Mucosa of descending colon (tissue), 3 donors: ENCODE data around the gene HOMER2. TPM values are rescaled to one million over a fixed set of nuclear protein-coding genes. Genes with fewer than 3 reads are reported as not detected.

ENCODE experiments used
- ATAC-seq: fragments of 200-7000 bp; cut with Tn5 transposase; one replicate; pipeline ENCODE4 v1.9.1; 2020; ENCODE audit warnings: mild to moderate bottlenecking, moderate library complexity
- DNase-seq, 3 donors: peaks; one replicate each; pipeline ENCODE4 v3.0.0-alpha.2; 2020
- H3K36me3 ChIP-seq: fragments of 200-600 bp; one replicate; pipeline ENCODE4 v1.8.0; 2021; ENCODE audit warnings: low read depth, mild to moderate bottlenecking
- H3K4me1 ChIP-seq: fragments of 200-600 bp; one replicate; pipeline ENCODE4 v1.8.0; 2021; ENCODE audit warnings: low read depth, mild to moderate bottlenecking
- H3K4me3 ChIP-seq: fragments of 200-600 bp; one replicate; pipeline ENCODE4 v1.8.0; 2021; ENCODE audit warnings: mild to moderate bottlenecking
- H3K9me3 ChIP-seq: fragments of 200-600 bp; one replicate; pipeline ENCODE4 v1.8.0; 2021; ENCODE audit warnings: mild to moderate bottlenecking
- CTCF ChIP-seq: fragments of 200-600 bp; IDR thresholded peaks from one replicate; pipeline ENCODE4 v1.8.0; 2022; ENCODE audit warnings: antibody characterized with exemption, mild to moderate bottlenecking
- intact Hi-C, 2 donors: fragments of 100-400 bp; cut with DNase I in 1 of 2; cut with micrococcal nuclease in 1 of 2; formaldehyde crosslinking; loops; one replicate each; pipeline versions ENCODE4 v1.11.0 to v1.11.1; 2022; cut with DNase I, micrococcal nuclease
- total RNA-seq, 3 donors: library from RNA; stranded (reverse); fragmentation: NEBNext Ultra II Directional in 2 of 3; extraction: Animal tissue kit (Norgen Biotek cat#: 25700) in 2 of 3; gene quantifications; one replicate each; pipeline versions ENCODE4 v1.2.1 to v1.2.4, GENCODE V29; 2021 to 2023
- donor health status: DM: no; HTN: no; CAD: no; lungs with moderate emphysema.
- donor health status: DM: no; HTN: no; CAD: no.
- donor health status: DM: no; HTN: yes; CAD: no.

HOMER2 gene
- total RNA-seq, 3 donors from 2014 or later, result 1.9 to 16.3 (median 2.1) TPM

- Histone ChIP-seq H3K36me3 (no peaks in the 10 kb centered on the region), H3K4me1 (no peaks in the 10 kb centered on the region), H3K9me3 (no peaks in the 10 kb centered on the region), H3K4me3 (no peak overlapping the region)
- ATAC-seq, result no peak
- DNase-seq, result no peak
- intact Hi-C loops, result no loop called here
- no peak for TF ChIP-seq CTCF
These were observed 28.5 kb upstream of the HOMER2 start for GRCh38 chr15:82980981-82981380.

GRCh38 chr15:82979726-82980125 is 27.2 kb upstream of the HOMER2 start:
- H3K4me3 ChIP-seq, result no peak overlapping the region
- H3K9me3 ChIP-seq, result no peaks in the 10 kb centered on the region
- ATAC-seq (no peak), DNase-seq (no peak)
- TF ChIP-seq CTCF, result no peak
- H3K4me1 ChIP-seq, result no peaks in the 10 kb centered on the region
- intact Hi-C loops, result no loop called here
- no peaks in the 10 kb centered on the region for H3K36me3 ChIP-seq

- H3K4me1 ChIP-seq, result no peaks in the 10 kb centered on the region
- H3K36me3 ChIP-seq, result no peaks in the 10 kb centered on the region
- no peak for ATAC-seq
- no peak for TF ChIP-seq CTCF
- DNase-seq, result no peak
- H3K9me3 ChIP-seq, result no peaks in the 10 kb centered on the region
- no peak overlapping the region for H3K4me3 ChIP-seq
- intact Hi-C loops, result no loop called here
These were observed 25.9 kb upstream of the HOMER2 start for GRCh38 chr15:82978438-82978837.

- Histone ChIP-seq H3K4me1 (no peaks in the 10 kb centered on the region), H3K9me3 (no peaks in the 10 kb centered on the region), H3K36me3 (no peaks in the 10 kb centered on the region), H3K4me3 (no peak overlapping the region)
- TF ChIP-seq CTCF, result no peak
- intact Hi-C loops, result no loop called here
- ATAC-seq (no peak), DNase-seq (no peak)
These were observed 24.6 kb upstream of the HOMER2 start for GRCh38 chr15:82977076-82977475.

GRCh38 chr15:82972990-82973389 is 20.5 kb upstream of the HOMER2 start:
- H3K4me3 ChIP-seq, result no peak overlapping the region
- H3K9me3 ChIP-seq, result no peaks in the 10 kb centered on the region
- no peaks in the 10 kb centered on the region for H3K36me3 ChIP-seq
- intact Hi-C loops, result no loop called here
- TF ChIP-seq CTCF, result no peak
- ATAC-seq, result no peak
- H3K4me1 ChIP-seq, result no peaks in the 10 kb centered on the region
- DNase-seq, result no peak
